Skeletal muscle satellite cell (primary cell): ENCODE data around the gene POU6F2.

Experiments
- H3K27me3 ChIP-seq: 2 replicates; pipeline ENCODE4 v1.7.0; 2013; ENCODE audit warnings: low read length; ENCODE audit not compliant: control insufficient read depth, insufficient read depth
- H3K36me3 ChIP-seq: 2 replicates; pipeline ENCODE4 v1.7.0; 2013; ENCODE audit warnings: mild to moderate bottlenecking, control low read depth, low read length; ENCODE audit not compliant: insufficient read depth
- H3K4me1 ChIP-seq: 2 replicates; pipeline ENCODE4 v1.7.0; 2013; ENCODE audit warnings: low read length; ENCODE audit not compliant: control insufficient read depth, insufficient read depth
- H3K4me2 ChIP-seq: 2 replicates; pipeline ENCODE4 v1.7.0; 2013; ENCODE audit warnings: mild to moderate bottlenecking, low read length
- H3K4me3 ChIP-seq: 2 replicates; pipeline ENCODE4 v1.7.0; 2013; ENCODE audit warnings: low read length
- H3K9ac ChIP-seq: 2 replicates; pipeline ENCODE4 v1.7.0; 2013; ENCODE audit warnings: mild to moderate bottlenecking, low read depth, low read length, moderate library complexity
- H3K9me3 ChIP-seq: replicated peaks from 2 replicates; pipeline ENCODE4 v1.7.0; 2013; ENCODE audit warnings: mild to moderate bottlenecking, control low read depth, low read length

Gene POU6F2

DNA sequence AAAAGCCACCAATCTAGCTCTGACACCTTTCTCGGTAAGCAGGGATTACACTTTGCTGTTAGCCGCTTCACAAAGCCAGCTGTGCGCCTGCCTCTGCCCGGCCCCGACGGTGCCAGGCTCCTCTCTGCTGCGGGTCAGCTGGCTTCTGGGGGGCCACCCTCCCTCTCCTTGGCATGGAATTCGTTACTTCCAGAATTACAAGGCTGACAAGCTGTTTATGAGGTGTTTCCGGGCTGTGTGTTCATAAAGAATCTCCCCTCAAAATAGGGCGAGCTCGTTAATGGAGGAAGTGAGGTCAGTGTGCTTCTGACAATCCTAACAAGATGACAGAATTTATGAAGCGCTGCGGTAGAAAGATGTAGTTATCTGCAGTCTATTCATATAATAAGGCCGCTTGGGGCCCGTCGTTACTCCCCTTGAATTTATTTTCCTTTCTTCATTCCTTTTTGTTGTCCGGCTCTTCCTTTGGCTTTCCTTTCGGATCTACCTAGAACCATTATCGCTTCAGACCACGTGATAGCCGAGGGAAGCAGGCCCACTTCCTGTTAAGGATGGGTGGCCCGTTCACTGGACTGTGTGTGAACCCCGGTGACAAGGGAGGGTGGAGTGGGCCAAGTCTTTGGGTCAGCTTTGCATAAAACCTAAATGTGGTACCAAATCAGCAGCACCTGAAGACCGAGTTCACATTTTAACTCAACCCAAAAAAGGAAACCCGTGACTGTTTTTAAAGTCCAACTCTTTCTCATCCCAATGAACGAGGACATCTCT is 315.5 kb downstream of the POU6F2 start:
- H3K9ac ChIP-seq = no peak overlapping the region
- H3K4me3 ChIP-seq = no peak overlapping the region
- no peaks in the 10 kb centered on the region for H3K9me3 ChIP-seq
- no peak overlapping the region for H3K4me2 ChIP-seq
- no peaks in the 10 kb centered on the region for H3K4me1 ChIP-seq
- peaks cover 22% of the 10 kb centered on the region for H3K27me3 ChIP-seq
- H3K36me3 ChIP-seq = no peaks in the 10 kb centered on the region

DNA sequence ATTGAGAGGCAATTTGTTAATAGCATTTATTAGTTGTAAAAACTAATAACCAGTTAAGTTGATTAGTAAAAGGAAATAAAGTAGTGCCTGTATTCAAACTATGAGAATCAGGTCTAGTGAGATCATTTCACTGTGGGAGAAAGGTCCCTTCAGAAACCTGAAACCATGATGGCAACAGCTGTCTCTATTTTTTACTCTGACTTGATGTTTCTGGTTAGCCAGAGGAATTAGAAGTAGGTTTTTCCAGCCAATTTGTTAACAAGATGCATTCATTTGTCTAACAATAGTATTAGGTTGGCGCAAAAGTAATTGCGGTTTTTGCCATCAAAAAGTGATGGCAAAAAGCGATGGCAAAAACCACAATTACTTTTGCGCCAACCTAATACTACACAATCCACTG is 316.3 kb downstream of the POU6F2 start:
- H3K27me3 ChIP-seq = peaks cover 22% of the 10 kb centered on the region
- H3K9ac ChIP-seq = no peak overlapping the region
- no peak overlapping the region for H3K4me2 ChIP-seq
- H3K4me1 ChIP-seq = no peaks in the 10 kb centered on the region
- H3K4me3 ChIP-seq = no peak overlapping the region
- no peaks in the 10 kb centered on the region for H3K9me3 ChIP-seq
- H3K36me3 ChIP-seq = no peaks in the 10 kb centered on the region

DNA sequence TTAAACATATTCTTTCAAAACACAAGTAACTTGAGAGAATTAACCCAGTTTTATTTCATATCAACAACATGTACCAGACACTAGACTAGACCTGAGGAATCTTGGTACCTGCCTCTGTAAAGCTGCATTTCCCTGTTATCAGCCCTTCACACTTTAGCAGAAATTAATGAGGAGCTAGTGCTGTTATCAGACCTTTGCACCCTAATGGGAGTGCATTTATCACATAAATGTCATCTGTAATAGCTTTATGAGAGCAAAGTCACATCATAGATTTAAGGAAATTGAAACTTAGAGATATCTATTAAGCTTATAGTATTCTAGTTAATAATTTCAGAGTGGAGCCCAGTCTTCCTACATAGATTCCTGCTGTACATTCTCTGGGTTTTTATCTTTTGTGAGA is 318.1 kb downstream of the POU6F2 start:
- no peaks in the 10 kb centered on the region for H3K4me1 ChIP-seq

DNA sequence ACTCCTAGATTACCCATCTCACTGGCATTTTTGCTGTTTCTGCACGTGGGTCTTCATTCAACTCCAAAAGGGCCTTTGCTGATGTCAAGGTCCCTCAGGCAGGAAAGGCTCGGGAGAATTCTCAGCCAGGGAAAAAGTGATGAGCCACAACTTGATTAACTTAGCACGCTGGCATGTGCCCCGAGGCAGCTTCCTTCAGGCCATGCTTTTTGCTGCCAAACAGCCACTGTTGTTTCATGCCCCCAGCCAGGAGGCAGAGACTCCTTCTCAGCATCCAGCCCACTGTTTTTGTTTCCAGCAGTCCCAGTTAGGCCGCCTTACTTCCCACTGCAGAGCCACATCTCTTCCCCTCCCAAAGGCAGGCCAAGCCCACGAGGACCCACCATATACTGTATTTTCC is 322.0 kb downstream of the POU6F2 start:
- Histone ChIP-seq H3K9me3 (no peaks in the 10 kb centered on the region), H3K4me2 (no peak overlapping the region), H3K4me1 (no peaks in the 10 kb centered on the region), H3K4me3 (no peak overlapping the region), H3K36me3 (no peaks in the 10 kb centered on the region), H3K9ac (no peak overlapping the region), H3K27me3 (peaks cover 10% of the 10 kb centered on the region)

More for the DNA sequence above, 318.1 kb downstream of the POU6F2 start:
- Histone ChIP-seq H3K36me3 (no peaks in the 10 kb centered on the region), H3K9ac (no peak overlapping the region), H3K4me2 (no peak overlapping the region), H3K4me3 (no peak overlapping the region), H3K27me3 (peaks cover 26% of the 10 kb centered on the region), H3K9me3 (no peaks in the 10 kb centered on the region)

DNA sequence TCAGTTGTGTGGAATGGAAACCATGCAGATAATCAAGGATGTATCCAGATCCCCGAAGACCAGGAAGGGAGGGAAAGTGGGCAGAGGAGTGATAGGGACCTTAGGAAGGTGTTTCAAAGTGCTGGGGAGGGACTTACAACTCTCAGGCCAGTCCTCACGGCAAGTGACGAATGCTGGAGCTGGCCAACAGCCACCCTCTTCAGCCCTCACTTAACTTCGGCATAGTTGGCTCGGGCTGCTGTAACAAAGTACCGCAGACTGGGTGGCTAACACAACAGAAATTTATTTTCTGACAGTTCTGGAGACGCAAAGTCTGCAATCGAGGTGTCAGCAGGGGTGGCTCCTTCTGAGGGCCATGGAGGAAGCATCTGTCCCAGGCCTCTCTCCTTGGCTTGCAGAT is 322.6 kb downstream of the POU6F2 start:
- Histone ChIP-seq H3K27me3 (peaks cover 14% of the 10 kb centered on the region), H3K4me1 (no peaks in the 10 kb centered on the region), H3K36me3 (no peaks in the 10 kb centered on the region), H3K9ac (no peak overlapping the region), H3K4me3 (no peak overlapping the region), H3K4me2 (no peak overlapping the region), H3K9me3 (no peaks in the 10 kb centered on the region)

DNA sequence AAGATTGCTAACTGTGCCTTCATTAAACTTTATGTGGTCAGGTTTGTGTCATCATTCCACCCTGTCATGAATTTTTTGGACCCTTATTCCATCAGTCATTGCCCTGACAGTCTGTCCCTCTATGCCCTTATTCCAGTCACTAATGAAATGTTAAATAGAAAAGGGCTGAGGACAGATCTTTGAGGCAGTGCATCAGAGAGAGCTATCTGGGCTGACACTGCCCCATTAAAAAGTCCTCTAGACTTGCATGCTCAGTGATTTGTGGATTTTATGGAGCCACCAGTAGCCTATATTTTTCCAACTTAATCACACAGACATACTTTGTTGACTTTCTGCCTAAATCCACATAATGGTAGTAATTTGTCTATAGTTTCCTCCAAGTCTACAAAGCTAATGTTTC is 323.8 kb downstream of the POU6F2 start:
- Histone ChIP-seq H3K4me2 (no peak overlapping the region), H3K4me1 (no peaks in the 10 kb centered on the region), H3K27me3 (peaks cover 14% of the 10 kb centered on the region), H3K9ac (no peak overlapping the region), H3K36me3 (no peaks in the 10 kb centered on the region), H3K4me3 (no peak overlapping the region), H3K9me3 (no peaks in the 10 kb centered on the region)

DNA sequence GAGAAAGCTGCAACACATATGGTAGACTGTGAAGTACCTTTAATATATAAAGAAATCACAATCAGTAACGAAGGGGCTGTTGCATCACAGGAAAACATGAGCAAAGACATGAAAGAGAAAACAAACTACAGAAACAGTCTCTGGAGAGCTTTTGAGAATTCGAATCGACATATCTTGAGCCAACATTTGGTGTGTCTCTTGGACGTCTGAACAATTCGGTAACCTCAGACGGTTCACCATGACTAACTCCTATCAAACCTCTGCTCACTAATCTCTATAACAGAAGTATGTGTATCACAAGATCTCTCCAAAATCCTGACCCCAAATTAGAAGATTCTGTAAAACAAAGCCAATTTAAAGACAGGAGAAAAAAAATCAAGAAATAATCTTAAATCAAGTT is 326.5 kb downstream of the POU6F2 start:
- Histone ChIP-seq H3K27me3 (peaks cover 14% of the 10 kb centered on the region), H3K9me3 (no peaks in the 10 kb centered on the region), H3K4me1 (no peaks in the 10 kb centered on the region), H3K9ac (no peak overlapping the region), H3K36me3 (no peaks in the 10 kb centered on the region), H3K4me3 (no peak overlapping the region), H3K4me2 (no peak overlapping the region)

DNA sequence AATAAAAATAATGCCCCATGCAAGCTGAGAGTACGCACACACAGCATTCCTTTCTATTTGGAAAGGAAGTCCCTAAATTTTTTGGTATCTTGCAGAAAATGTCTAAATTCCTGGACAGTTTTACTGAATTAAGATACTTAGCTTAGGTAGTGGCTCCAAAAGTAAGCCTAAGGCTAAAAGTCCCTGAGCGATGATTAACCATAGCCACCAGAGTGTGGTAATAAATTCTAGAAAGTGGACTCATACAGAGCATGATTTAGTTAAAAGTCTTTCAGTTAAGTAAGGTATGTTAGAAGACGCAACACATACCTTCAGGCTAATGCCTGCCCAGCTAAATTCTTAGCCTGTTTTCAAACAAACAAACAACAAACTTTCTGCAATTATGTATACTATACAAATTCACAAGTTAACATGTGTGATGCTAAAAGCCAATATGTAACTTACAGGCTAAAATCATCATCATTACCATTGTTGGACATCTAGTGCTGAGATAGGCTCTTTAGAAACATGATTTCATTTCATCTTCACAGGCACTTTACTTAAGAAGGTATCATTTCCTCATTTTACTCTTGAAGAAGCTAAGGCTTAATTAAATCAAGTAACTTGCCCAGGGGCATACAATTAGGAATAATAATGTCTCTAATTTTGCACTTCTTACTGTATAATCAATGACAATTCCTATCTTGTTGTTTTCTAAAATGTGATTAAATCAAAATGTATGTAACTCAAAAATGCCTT is 327.1 kb downstream of the POU6F2 start:
- Histone ChIP-seq H3K4me1 (no peaks in the 10 kb centered on the region), H3K4me3 (no peak overlapping the region), H3K36me3 (no peaks in the 10 kb centered on the region), H3K9me3 (no peaks in the 10 kb centered on the region), H3K9ac (no peak overlapping the region), H3K27me3 (peaks cover 10% of the 10 kb centered on the region), H3K4me2 (no peak overlapping the region)

DNA sequence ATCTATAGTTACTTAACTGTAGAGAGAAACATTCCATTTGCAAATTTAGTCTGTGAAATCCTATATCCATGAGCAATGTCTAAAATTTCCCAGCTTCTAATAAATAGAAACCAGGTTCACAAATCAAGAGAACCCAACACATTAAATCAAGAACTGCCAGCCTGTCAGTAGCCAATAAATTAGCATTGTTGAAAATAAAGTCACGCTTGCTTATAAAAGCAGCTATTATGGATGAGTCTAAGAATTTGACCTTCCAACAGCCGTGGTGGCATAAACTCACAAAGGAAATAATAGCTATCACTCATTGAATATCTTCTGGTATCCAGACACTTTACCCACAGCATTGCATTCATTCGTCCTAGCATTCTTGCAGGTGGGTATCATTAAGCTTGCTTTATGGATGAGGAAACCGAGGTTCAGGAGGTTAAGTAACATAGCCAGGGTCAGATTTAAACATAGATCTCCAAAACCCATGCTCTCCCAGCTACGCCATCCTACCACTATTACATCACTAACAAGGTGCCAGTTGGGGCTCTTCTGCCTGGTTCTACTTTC is 328.4 kb downstream of the POU6F2 start:
- Histone ChIP-seq H3K4me1 (no peaks in the 10 kb centered on the region), H3K9ac (no peak overlapping the region), H3K36me3 (no peaks in the 10 kb centered on the region), H3K4me2 (no peak overlapping the region), H3K9me3 (no peaks in the 10 kb centered on the region), H3K4me3 (no peak overlapping the region), H3K27me3 (peaks cover 12% of the 10 kb centered on the region)

DNA sequence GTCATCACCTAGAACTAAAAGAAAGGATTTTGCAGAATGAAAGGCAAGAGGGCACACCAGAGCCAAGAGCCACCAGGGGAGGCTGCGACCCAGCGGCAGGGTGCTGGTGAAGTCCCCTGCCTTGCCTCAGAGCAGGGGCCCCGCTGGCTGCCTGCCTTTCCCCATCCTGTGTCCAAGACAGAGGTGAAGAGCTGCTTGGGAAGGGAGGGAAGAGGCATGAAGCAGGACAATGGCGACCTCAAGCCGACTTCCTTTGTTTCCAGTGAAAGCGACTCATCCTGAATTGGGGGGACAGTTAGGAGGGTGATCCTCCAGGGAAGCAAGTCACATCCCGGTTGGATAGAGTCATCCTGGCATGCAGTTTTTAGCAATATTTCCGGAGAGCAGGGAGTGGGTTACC is 333.0 kb downstream of the POU6F2 start:
- H3K9ac ChIP-seq = no peak overlapping the region
- peaks cover 11% of the 10 kb centered on the region for H3K27me3 ChIP-seq
- H3K4me1 ChIP-seq = no peaks in the 10 kb centered on the region
- H3K36me3 ChIP-seq = no peaks in the 10 kb centered on the region
- H3K9me3 ChIP-seq = no peaks in the 10 kb centered on the region
- H3K4me2 ChIP-seq = no peak overlapping the region
- H3K4me3 ChIP-seq = no peak overlapping the region

DNA sequence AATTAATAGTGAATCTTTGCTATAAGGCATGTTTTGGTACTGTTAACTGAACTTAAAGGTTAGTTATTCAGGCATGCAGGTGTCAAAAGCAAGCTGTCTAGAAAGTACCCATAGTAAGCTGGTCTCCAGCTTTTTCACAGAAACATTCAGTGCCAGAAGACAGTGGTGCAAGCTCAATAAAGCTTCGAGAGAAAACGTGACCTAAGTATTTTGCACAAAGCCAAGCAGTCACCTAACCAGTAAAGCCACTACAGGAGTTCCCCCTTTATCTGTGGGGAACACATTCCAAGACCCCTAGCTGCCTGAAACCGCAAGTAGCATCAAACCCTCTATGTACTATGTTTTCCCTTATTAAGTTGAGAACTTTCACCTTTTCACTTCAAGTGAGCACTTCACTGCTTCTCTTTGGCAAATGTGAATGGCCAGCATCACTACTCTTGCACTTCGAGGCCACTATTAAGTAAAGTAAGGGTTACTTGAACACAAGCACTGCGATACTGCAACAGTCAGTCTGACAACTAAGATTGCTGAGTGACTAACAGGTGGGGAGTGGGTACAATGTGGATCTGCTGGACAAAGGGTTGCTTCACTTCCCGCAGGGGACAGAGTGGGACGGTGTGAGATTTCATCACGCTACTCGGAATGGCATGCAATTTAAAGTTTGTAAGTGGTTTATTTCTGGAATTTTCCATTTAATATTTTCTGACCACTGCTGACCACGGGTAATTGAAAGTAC is 334.7 kb downstream of the POU6F2 start:
- H3K4me2 ChIP-seq = no peak overlapping the region
- no peaks in the 10 kb centered on the region for H3K4me1 ChIP-seq
- H3K9ac ChIP-seq = no peak overlapping the region
- no peaks in the 10 kb centered on the region for H3K36me3 ChIP-seq
- H3K27me3 ChIP-seq = peaks cover 15% of the 10 kb centered on the region
- no peak overlapping the region for H3K4me3 ChIP-seq
- no peaks in the 10 kb centered on the region for H3K9me3 ChIP-seq
